GM10266 (cell line): Measurements from ENCODE around the gene OPRD1.
"Not testable (repeated sequence)": the region's sequence is repeated elsewhere in the genome, so short reads cannot be mapped to it uniquely, and the experiment has no call there.

Source experiments
- DNase-seq: peaks from one replicate; pipeline ENCODE4 v3.0.0; 2012; ENCODE audit errors: extremely low spot score
- CTCF ChIP-seq: IDR thresholded peaks from 2 replicates; pipeline ENCODE4 v1.5.1; 2012; ENCODE audit warnings: mild to moderate bottlenecking, low read depth; ENCODE audit not compliant: control insufficient read depth, insufficient read depth; ENCODE audit errors: missing control alignments

The OPRD1 gene

DNA sequence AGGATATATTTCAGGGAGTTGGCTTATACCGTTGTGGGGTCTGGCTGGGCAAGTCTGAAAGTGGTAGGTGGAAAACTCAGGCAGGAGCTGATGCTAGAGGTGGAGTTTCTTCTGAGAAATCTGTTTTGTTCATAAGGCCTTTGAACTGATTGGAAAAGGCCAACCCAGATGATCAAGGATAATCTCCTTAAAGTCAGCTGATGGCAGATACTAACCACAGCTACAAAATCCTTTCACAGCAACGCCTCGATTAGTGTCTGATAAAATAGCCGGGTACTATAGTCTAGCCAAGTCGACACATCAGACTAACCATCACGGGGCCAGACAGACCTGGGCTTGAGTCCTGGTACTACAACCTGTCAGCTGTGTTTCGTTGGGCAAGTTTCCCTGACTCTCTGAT is 21.4 kb downstream of the OPRD1 start:
- TF ChIP-seq CTCF = no peak
- no peak for DNase-seq

DNA sequence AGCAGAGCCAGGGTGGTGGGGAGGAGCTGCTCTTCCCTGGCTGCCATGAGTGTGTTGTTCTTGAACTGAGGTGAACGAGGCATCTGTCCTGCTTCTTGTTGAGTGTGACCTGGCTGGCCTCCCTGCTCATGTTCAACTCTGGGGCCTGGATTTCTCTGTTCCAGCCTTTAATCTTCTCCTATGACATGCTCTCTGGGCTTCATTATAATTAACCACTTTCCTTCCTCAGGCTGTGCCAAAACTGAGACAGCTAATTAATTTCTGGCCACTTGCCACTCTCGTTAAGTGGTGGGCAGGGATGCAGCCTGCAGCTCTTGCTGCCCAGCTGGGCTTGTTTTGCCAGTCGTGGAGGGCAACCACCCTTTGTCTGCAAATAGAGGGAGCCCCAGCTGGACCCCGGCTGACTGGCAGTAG is 23.3 kb downstream of the OPRD1 start:
- DNase-seq = no peak
- TF ChIP-seq CTCF = no peak

- no peak for TF ChIP-seq CTCF
- DNase-seq = no peak
Observed at GRCh38 chr1:28836421-28836956, 24.5 kb downstream of the OPRD1 start.

DNA sequence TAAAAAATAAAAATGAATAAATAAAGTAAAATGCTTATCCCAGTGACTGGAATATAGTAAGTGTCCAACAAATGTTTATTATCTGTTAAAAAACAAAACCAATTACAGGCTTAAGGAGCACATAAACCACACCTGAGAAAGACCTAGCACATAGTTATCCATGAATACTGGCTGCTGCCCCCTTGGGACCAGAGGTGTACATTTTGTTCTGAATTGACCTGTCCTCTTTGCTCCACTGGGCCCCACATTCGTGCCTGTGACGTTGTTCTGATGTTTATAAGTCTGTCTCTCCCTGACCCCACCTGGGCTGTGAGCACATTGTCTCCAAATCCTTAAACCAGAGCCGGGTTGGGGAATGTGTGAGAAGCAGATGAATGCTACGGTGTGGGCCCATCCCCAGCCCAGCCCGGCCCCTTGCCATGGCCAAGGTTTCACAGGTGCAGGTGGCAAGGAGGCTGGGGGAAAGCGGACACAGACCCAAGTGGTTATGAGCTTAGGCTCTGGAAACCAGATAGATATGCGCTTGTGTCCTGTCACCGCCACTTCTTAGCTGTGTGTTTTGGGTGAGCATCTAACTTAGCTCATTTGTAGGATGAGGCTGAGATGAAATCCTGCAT is 29.1 kb downstream of the OPRD1 start:
- TF ChIP-seq CTCF = no peak
- DNase-seq = no peak

GRCh38 chr1:28845786-28846543 is 34.0 kb downstream of the OPRD1 start:
- DNase-seq = no peak
- TF ChIP-seq CTCF = no peak

DNA sequence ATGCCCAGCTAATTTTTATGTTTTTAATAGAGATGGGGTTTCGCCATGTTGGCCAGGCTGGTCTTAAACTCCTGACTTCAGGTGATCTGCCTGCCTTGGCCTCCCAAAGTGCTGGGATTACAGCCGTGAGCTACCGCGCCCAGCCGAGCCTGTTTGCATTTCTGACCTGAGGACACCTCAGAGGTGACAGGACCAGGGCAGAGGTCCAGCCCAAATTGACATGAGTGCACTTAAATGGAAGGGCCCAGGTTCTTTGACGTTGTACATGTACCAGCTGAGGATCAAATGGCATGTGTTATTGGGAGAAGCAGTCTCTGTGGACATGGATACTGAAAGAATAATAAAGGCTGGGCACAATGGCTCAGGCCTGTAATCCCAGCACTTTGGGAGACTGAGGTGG is 35.2 kb downstream of the OPRD1 start:
- not testable (repeated sequence) for DNase-seq

- no peak for TF ChIP-seq CTCF
- no peak for DNase-seq
Observed at GRCh38 chr1:28848416-28848815, 36.4 kb downstream of the OPRD1 start.
